AG04449 (cell line): Measurements from ENCODE around the gene ESYT3.

ENCODE experiments used
- CTCF ChIA-PET: fragments of 350-600 bp; formaldehyde crosslinking; extraction: SDS; loops from one replicate; lab custom pipeline; 2021; ENCODE audit warnings: antibody characterized with exemption; lab: Yijun Ruan, JAX
- POLR2A ChIA-PET: fragments of 400-600, 350-600 bp; formaldehyde crosslinking; extraction: SDS; loops from one replicate; lab custom pipeline; 2020; ENCODE audit warnings: antibody characterized with exemption, inconsistent platforms; lab: Yijun Ruan, JAX
- DNase-seq: peaks from one replicate; pipeline ENCODE4 v3.0.0-alpha.2; 2010; ENCODE audit warnings: low read depth, low spot score
- H3K4me3 ChIP-seq: 2 replicates; pipeline ENCODE4 v1.5.1; 2011; ENCODE audit warnings: low read depth, mild to moderate bottlenecking, control low read depth, low read length
- TF ChIP-seq, protein P1 (sequence below): IDR thresholded peaks from one replicate; pipeline ENCODE4 v1.5.1; 2011; ENCODE audit warnings: mild to moderate bottlenecking, moderate library complexity, low read length, control low read depth, inconsistent platforms; ENCODE audit not compliant: insufficient read depth; ENCODE audit errors: missing control alignments

The ESYT3 gene

DNA sequence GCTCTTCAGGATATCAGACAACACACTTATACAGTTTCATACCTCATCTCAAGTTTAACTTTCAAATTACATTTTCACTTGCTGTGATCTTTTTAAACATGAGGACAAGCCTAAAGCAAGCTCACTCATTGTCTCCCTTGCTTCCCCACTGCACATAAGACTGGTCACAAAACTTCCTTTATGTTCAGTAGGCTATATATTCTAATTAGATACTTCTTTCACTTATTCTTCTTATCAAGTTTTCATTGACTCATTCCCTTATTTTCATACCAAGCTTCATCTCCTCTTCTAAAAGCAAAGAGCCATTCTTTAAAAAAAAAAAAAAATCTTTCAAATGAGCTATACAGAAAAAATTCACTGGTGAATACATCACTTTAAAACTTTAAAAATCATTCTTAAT is 62.6 kb downstream of the ESYT3 start:
- DNase-seq = no peak
- CTCF ChIA-PET = interaction anchor here (0.9 to 1.1 kb wide), 2 partner anchors 79 to 98 kb away, joined by 3 read pairs; no protein-coding TSS in a partner anchor
- no peak overlapping the region for H3K4me3 ChIP-seq
- POLR2A ChIA-PET = no interaction called here
- TF ChIP-seq, protein P1, sequence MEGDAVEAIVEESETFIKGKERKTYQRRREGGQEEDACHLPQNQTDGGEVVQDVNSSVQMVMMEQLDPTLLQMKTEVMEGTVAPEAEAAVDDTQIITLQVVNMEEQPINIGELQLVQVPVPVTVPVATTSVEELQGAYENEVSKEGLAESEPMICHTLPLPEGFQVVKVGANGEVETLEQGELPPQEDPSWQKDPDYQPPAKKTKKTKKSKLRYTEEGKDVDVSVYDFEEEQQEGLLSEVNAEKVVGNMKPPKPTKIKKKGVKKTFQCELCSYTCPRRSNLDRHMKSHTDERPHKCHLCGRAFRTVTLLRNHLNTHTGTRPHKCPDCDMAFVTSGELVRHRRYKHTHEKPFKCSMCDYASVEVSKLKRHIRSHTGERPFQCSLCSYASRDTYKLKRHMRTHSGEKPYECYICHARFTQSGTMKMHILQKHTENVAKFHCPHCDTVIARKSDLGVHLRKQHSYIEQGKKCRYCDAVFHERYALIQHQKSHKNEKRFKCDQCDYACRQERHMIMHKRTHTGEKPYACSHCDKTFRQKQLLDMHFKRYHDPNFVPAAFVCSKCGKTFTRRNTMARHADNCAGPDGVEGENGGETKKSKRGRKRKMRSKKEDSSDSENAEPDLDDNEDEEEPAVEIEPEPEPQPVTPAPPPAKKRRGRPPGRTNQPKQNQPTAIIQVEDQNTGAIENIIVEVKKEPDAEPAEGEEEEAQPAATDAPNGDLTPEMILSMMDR = no peak

GRCh38 chr3:138497851-138498250 is 63.4 kb downstream of the ESYT3 start:
- ChIA-PET POLR2A (no interaction called here), CTCF (interaction anchor here (0.7 to 1.3 kb wide), 2 partner anchors 418 to 426 kb away, joined by 3 to 4 read pairs; no protein-coding TSS in a partner anchor)
- no peak for DNase-seq
- TF ChIP-seq, protein P1 = no peak
- no peak overlapping the region for H3K4me3 ChIP-seq

GRCh38 chr3:138498991-138499390 is 64.6 kb downstream of the ESYT3 start:
- CTCF ChIA-PET = interaction anchor here (1.3 kb wide), 1 partner anchor 417 kb away, joined by 4 read pairs; no protein-coding TSS in a partner anchor
- H3K4me3 ChIP-seq = no peak overlapping the region
- POLR2A ChIA-PET = no interaction called here
- TF ChIP-seq, protein P1 = no peak
- no peak for DNase-seq

- POLR2A ChIA-PET = no interaction called here
- no peak for DNase-seq
- TF ChIP-seq, protein P1 = no peak
- H3K4me3 ChIP-seq = no peak overlapping the region
- CTCF ChIA-PET = interaction anchor here (0.9 to 1.1 kb wide), 3 partner anchors 21 to 429 kb away, joined by 3 read pairs; no protein-coding TSS in a partner anchor
These were observed 73.1 kb downstream of the ESYT3 start for GRCh38 chr3:138507524-138507923.

DNA sequence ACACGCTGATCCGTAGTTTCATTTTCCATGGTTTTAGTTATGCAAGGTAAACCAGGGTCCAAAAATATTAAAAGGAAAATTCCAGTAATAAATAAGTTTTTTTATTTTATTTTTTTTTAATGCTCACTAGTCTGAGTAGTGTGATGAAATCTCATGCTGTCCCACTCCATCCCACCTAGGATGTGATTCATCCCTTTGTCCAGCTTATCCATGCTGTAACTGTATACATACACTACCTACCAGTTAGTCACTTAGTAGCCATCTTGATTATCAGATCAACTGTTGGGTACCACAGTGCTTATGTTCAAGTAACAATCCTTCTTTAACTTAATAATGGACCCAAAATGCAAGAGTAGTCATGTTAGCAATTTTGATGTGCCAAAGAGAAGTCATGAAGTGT is 75.2 kb downstream of the ESYT3 start:
- CTCF ChIA-PET = no interaction called here
- DNase-seq = no peak
- TF ChIP-seq, protein P1 = no peak
- POLR2A ChIA-PET = no interaction called here
- H3K4me3 ChIP-seq = no peak overlapping the region

DNA sequence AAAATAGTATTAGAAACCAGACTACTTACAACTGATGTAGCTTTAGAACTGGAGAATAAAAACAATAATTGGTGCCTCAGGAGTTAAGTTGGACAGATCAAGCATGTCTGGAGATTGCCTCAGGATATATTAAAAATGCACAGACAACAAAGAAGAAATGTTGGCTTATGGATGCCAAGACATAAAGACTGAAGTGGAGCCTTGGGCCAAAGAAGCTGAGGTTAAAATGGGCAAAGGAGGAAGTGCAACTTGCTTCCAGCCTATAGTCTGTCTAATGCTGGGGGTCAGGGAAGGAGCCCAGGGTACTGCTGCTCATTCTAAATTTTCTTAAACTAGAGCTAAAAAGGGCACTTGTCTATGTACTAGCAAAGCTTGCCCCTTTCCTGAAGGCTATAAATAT is 77.5 kb downstream of the ESYT3 start:
- CTCF ChIA-PET = interaction anchor here (0.8 to 1.3 kb wide), 3 partner anchors 95 to 411 kb away, joined by 3 to 5 read pairs (median 3); no protein-coding TSS in a partner anchor
- H3K4me3 ChIP-seq = no peak overlapping the region
- POLR2A ChIA-PET = no interaction called here
- TF ChIP-seq, protein P1 = no peak
- no peak for DNase-seq
